Fibroblast of skin of left quadriceps (primary cell): ENCODE measurements around the gene TPRG1.
A peak's percentile ranks its signal among the peaks of the same experiment; 100 is the strongest.

ENCODE experiments used
- DNase-seq, 2 experiments: peaks; one replicate each; pipeline ENCODE4 v3.0.0-alpha.2; 2013; ENCODE audit warnings: low read depth in 2 of 2

The TPRG1 gene

GRCh38 chr3:189171707-189172106 is at the start of gene TPRG1:
TPRG1 (plus strand) TSS chr3:189171971; CDS start chr3:189207385, 35,414 bp downstream.
- no peak for DNase-seq

- no peak for DNase-seq
Measured at GRCh38 chr3:189122110-189122509, 49.7 kb upstream of the TPRG1 start.

- DNase-seq = no peak
Measured at GRCh38 chr3:189122526-189123205, 49.1 kb upstream of the TPRG1 start.

GRCh38 chr3:189123595-189124387 is 48.0 kb upstream of the TPRG1 start:
- DNase-seq = no peak

GRCh38 chr3:189132231-189132671 is 39.5 kb upstream of the TPRG1 start:
- peak; percentile 40 to 41 for DNase-seq

GRCh38 chr3:189132839-189133238 is 38.9 kb upstream of the TPRG1 start:
- DNase-seq = no peak

- no peak for DNase-seq
Measured at GRCh38 chr3:189133768-189134167, 38.0 kb upstream of the TPRG1 start.

- DNase-seq = no peak
Measured at GRCh38 chr3:189137416-189137815, 34.4 kb upstream of the TPRG1 start.

GRCh38 chr3:189138901-189139610 is 32.7 kb upstream of the TPRG1 start:
- no peak for DNase-seq

- DNase-seq = no peak
Measured at GRCh38 chr3:189139611-189139940, 32.2 kb upstream of the TPRG1 start.

- DNase-seq = no peak
Measured at GRCh38 chr3:189142527-189142926, 29.2 kb upstream of the TPRG1 start.

GRCh38 chr3:189143321-189143720 is 28.4 kb upstream of the TPRG1 start:
- no peak for DNase-seq

- DNase-seq = no peak
Measured at GRCh38 chr3:189143771-189144170, 28.0 kb upstream of the TPRG1 start.

GRCh38 chr3:189144645-189145044 is 27.1 kb upstream of the TPRG1 start:
- no peak for DNase-seq

- DNase-seq = no peak
Measured at GRCh38 chr3:189146848-189147247, 24.9 kb upstream of the TPRG1 start.

GRCh38 chr3:189148081-189148507 is 23.7 kb upstream of the TPRG1 start:
- peak; percentile 31 to 38 for DNase-seq

- no peak for DNase-seq
Measured at GRCh38 chr3:189149203-189149602, 22.6 kb upstream of the TPRG1 start.

GRCh38 chr3:189157232-189158007 is 14.4 kb upstream of the TPRG1 start:
- no peak for DNase-seq

GRCh38 chr3:189158034-189158433 is 13.7 kb upstream of the TPRG1 start:
- no peak for DNase-seq

GRCh38 chr3:189160519-189161309 is 11.1 kb upstream of the TPRG1 start:
- no peak for DNase-seq

- no peak for DNase-seq
Measured at GRCh38 chr3:189165092-189165612, 6.6 kb upstream of the TPRG1 start.
